HuH-7 (cell line): ENCODE data around the gene ZGRF1.
"Not testable (repeated sequence)": the region's sequence is repeated elsewhere in the genome, so short reads cannot be mapped to it uniquely, and the experiment has no call there.

Experiments
- DNase-seq: peaks from one replicate; pipeline ENCODE4 v3.0.0; 2011; ENCODE audit warnings: low spot score

Gene ZGRF1

GRCh38 chr4:112550728-112551127, 86.0 kb downstream of the ZGRF1 start:
- no peak for DNase-seq

- no peak for DNase-seq
Observed at GRCh38 chr4:112546476-112546875, 90.2 kb downstream of the ZGRF1 start.

- no peak for DNase-seq
Observed at GRCh38 chr4:112545346-112545745, 91.4 kb downstream of the ZGRF1 start.

DNA sequence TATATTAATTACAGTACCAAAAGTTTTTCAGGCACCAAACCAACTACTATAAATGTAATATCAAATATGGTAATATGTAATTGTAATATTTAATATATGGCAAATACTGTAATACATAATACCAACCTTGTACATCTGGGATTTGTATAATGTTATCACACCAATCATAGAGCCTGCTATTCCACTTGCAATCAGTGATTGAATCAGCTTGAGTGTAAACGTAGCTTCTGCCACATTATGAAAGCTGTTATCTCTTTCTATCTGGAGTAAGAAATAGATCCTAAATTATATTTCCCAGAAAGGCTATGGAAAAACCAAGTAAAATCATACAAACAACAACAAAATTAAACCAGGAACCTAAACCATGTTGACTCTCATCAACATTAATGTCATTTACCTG, 96.0 kb downstream of the ZGRF1 start:
- no peak for DNase-seq

- no peak for DNase-seq
Observed at GRCh38 chr4:112536123-112536522, 100.6 kb downstream of the ZGRF1 start.

DNA sequence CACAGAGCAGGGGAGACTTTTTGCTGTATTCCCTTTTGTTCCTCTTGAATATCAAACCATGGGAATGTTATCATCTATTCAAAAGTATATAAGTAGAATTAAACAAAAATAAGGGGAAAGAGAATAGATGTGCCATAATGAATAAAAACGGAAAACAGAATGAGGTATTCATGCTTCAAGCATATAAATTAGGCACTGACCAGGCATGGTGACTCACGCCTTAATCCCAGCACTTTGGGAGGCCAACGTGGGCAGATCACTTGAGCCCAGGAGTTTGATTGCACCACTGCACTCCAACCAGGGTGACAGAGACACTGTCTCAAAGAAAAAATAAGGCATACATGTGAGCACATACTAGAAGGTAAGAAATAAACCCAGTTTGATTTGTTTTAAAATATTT, 104.4 kb downstream of the ZGRF1 start:
- no peak for DNase-seq

DNA sequence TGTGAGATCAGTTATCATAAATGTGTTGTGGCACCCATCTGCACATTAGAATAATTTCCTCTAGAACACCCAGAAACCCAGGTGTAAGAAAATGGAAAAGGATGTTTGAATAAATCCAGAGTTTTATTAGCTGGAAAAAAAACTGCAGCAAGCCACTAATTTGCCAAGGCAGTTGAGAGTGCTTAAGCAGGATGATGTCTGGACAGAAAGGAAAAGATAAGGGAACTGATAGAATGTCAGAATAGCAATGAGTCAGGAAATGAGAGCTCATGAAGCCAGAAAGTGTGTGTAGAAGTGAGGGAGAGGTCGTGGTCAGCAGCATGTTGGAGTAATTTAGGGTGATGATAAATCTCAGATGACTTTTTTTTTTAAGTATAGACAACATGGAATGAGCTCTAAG, 105.6 kb downstream of the ZGRF1 start:
- DNase-seq: no peak

GRCh38 chr4:112526061-112526460, 110.6 kb downstream of the ZGRF1 start:
- DNase-seq: no peak

DNA sequence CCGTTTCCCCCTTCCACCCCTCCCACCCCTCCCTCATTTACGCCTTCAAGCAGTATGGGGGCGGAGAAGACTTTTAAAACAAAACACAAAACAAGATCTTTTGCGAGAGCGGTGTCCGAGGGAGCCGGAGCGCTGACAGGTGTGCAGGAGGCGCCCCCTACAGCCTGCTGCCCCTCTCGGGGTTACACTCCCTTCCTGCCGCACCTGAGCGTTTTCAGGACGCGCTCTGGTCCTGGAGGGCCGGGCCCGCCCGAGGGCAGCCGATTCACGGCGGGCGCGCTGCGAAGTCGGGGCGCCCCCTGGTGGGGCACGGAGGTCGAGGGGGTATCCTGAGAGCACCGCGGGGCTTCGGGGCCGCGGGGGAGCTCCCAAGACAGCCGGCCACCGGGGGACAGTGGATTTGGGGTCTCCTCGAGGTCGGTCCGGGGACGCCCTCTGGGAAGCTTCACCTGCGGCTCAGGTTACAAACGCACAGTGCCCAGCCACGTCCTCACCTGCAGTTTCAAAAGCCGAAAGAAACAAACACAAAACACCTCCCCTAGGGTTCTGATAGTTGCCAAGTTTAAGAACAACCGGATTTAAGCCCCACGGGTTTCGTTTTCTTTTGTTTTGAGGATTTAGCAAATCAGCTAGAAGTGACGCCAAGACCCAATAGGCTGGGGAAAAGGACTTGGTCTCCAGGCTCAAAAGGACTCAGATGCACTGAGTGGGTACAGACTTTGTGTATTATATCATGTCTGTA, 112.8 kb downstream of the ZGRF1 start:
- DNase-seq: peak; percentile 80

DNA sequence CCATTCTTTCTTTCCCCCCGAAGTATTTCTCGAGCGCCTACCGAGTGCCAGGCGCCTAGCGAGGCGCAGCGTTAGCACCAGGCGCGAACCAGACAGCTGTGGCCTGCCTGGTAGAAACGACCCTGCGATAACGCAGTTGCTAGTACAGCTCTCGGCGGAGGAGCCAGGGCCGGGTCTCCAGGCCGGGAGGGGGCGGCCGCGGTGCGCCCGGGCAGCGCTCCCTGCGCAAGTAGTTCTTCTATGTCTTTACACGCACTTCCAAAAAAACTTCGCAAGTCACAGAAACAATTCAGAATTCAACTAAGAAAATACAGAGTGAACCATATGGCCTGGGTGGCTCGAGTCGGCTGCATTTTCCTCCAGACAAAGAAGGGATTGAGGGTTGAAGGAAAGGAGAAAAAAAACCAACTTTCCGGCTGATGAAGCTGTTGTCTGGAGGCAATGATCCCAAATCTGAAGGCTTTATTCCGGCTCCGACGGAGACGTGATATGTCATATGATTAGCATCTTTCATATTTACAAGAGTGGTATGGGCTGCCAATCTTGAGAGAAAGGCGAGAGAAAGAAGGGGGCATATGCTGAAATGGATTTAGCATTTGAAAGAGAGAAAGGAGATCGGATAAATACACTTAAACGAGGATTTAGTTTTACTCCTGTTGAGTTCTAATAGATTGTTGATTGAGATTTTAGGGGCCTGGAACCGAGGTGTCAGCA, 113.5 kb downstream of the ZGRF1 start:
- peak; percentile 65 for DNase-seq

- DNase-seq: not testable (repeated sequence)
Observed at GRCh38 chr4:112522431-112522830, 114.3 kb downstream of the ZGRF1 start.

DNA sequence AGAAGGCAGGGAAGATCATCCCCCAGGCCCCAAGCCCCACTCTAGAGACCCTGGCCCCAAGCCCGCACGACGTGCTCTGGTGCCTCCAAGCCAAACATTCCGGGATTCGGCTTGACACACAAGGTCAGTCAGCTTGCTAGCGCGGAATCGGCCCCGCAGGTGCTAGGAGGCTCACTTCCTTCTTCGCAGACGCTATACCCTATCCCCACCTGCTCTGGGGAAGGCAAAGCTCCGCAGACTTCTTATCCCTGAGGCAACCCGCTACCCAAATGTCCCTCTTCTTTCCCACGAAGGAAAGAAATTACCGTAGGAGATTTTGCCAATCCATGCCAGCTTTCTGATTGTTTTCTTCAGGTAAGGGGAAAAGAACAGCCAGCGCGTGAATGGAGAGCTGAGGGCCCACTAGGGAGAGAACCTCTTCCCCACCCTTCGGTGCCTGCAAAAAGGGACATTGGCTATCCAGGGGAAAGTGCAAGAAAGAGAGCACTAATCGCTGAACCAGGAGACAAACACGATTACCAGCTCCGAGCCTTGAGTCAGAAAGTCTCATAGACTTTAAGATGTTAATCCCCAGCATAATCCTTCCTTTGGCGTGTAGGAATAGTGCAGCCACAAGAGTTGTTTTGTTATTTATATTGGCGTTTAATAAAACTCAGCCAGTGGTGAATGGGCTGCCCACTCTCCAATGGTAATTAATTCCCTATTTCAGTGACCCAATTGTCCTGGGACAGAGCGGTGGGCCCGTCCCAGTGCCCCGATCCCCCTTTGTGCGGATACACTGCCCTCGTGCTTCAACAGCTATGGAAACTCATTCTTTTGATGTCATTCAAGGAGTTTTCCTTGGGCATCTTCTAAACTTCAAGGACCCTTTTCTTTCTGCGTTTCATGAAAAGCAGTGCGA, 115.3 kb downstream of the ZGRF1 start:
- no peak for DNase-seq

GRCh38 chr4:112520598-112521122, 116.0 kb downstream of the ZGRF1 start:
- DNase-seq: no peak

DNA sequence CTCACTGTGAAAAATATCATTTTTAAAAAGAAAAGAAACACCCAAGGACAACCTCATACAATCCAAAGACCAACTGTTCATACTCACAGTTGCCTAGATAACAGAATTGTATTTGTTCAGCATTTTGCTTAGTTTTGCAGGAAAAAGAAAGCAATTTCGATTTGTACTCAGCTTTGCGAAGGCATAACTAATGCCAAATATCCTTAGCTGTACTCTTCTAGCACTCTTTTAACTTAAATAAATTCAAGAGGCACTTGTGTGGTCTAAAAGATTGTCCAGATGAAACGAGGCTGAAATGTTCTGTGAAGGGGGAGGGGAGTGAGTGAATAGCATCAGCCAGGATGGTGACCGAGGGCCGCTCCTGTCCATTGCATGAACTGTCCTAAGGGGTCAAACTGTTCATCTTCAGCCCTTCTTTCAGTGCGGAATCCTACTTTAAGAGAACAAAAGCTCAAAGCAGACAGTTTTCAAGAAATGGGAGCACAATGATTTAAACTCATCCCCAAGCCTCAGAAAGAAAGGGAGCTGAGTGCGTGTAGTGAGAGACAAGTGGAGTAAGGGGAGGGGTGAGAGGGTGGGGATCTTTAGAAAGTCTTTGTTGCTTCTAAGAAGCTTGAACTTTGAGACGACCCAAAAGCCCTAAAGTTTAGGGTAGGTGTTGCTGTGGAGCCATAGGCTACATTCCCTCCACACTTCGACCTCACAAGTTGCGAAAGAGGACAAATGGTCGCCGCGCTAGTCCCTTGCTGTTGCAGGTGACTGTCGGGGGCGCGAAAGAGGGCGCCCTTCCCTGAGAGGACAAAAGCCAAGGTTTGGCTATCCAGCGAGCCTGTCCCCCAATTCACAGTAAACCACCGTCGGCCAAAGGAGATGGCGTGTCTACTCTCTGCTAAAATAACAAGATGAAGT, 116.8 kb downstream of the ZGRF1 start:
- DNase-seq: no peak

DNA sequence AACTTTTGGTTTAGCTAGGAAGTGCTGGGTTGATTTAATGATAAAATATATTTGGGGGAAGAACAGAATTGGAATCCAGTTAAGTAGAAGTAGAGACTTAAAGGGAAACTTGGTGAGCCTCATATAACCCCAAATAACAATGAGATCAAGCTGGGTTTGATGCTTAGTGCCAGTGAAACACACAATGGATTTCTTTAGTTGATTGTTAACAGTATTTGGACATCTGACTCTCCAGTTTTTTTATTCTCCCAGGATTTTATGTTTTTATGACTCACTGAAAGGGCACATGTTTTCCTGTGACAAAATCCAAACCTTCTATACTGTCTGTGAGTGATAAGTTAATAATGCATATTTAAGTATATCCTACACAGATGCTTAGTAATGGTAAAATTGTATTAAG, 118.0 kb downstream of the ZGRF1 start:
- DNase-seq: no peak

- DNase-seq: no peak
Observed at GRCh38 chr4:112517911-112518310, 118.8 kb downstream of the ZGRF1 start.

DNA sequence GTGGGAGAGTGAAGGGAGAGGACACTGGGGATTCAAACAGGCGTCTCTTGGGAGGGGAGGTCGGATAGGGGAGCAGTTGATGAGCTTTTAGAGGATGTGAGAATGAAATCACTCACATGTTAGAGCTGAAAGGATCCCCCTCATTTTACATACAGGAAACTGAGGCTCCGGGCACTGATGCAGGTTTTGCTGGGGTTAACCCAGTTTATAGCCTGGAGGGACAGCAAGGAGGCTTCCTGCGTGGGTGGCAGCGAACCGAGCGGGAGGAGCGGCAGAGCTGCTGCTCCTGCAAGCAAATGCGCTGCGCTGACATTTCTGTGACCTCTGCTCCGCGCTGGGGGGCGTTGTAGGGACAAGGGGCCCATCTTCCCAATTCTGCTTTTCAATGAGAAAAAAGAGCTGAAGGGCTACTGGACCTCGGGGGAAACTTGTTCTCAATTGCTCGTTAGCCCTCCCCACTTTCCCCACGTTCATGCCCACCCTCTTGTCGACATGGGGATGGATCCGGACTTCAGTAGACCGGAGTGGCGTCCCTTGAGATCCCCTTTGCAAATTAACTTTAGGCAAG, 119.6 kb downstream of the ZGRF1 start:
- no peak for DNase-seq

GRCh38 chr4:112516471-112517066, 120.1 kb downstream of the ZGRF1 start:
- peak; percentile 75 for DNase-seq

DNA sequence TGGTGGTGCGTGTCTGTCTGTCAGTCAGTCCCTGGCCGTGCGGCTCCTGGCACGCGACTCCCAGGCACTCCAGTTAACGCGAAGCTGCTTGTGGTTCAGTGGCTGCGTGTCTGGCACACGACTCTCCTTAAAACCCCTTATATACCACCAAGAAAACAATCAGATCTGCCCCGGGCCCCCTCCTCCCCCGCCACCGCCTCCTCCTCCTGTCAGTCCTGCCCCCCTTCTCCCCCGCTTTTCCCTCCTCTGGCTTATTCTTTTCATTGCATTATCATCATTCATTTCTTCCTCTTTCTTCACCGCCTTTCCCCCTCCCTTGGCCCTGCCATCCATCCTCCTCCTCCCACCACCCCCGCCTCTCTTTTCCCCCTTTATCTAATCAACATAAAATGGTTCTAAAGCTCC, 120.6 kb downstream of the ZGRF1 start, which contains the start of gene NEUROG2:
NEUROG2 (minus strand) TSS at position 115 of the 405 bp plus-strand sequence. CDS start 705 bp downstream, outside the sequence.
- DNase-seq: no peak
